Suppressor macrophage (primary cell): ENCODE measurements around the gene PLA2G3.

ENCODE experiments used
- DNase-seq, 4 experiments: peaks; one replicate each; pipeline ENCODE4 v3.0.0-alpha.2; 2020 to 2022
- total RNA-seq, 17 experiments: gene quantifications; one replicate each; lab custom pipeline; 2026; ENCODE audit warnings: mixed read lengths in 6 of 17, inconsistent platforms in 3 of 17; lab: John Stamatoyannopoulos, UW

Gene PLA2G3, protein sequence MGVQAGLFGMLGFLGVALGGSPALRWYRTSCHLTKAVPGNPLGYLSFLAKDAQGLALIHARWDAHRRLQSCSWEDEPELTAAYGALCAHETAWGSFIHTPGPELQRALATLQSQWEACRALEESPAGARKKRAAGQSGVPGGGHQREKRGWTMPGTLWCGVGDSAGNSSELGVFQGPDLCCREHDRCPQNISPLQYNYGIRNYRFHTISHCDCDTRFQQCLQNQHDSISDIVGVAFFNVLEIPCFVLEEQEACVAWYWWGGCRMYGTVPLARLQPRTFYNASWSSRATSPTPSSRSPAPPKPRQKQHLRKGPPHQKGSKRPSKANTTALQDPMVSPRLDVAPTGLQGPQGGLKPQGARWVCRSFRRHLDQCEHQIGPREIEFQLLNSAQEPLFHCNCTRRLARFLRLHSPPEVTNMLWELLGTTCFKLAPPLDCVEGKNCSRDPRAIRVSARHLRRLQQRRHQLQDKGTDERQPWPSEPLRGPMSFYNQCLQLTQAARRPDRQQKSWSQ
- total RNA-seq, result 0 to 2.0 (median 0) reads per million in 17 experiments

DNA sequence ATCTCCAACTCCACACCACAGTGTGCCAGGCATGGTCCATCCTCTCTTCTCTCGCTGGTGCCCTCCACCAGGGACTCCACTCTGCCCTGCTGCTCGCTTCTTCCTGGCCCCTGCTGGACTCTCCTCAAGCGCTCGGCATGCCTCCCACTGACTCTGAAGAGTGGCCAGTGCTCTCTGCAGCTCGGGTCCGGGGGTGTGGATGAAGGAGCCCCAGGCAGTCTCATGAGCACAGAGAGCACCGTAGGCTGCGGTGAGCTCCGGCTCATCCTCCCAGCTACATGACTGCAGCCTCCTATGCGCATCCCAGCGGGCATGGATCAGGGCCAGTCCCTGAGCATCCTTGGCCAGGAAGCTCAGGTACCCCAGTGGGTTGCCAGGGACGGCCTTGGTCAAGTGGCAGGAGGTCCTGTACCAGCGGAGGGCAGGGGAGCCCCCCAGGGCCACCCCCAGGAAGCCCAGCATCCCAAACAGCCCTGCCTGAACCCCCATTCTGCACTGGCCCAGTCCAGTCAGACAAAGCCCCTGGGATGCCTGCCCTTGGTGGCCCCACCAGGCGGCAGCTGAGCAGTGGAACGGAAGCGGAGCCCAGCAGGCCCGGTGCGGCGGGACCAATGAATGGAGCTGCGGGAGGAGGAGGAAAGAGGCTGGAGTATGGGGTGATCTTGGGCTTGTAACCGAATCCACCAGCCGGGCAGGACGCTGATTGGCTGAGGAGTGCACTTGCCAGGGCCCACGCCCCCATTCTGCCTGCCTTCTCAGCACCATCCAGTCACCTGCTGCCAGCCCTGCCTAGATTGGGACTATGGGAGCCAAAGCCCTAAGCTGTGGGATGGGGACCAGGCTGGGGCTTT is at the start of gene PLA2G3:
PLA2G3 (minus strand) TSS at position 643 of the 851 bp plus-strand sequence; CDS start at position 489, 154 bp downstream.
- DNase-seq, result no peak

DNA sequence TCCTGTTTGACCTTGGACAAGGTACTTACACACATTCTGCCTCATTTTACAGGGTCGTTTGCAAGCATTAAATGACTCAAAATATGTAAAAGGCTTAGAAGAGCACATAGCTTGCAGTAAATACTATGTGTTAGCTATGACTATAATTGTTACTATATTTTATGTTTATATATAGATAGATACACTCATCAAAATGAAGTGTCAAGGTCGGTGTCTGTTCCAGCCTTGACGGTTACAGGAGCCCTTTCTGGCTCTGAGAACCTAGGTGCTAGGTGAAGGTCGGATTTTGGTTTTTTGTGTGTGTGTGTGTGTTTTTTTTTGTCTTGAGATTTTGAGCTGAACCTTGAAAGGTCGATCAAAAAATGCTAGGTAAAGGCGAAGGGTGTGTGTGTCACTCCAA is 47.3 kb upstream of the PLA2G3 start:
- DNase-seq, result no peak

DNA sequence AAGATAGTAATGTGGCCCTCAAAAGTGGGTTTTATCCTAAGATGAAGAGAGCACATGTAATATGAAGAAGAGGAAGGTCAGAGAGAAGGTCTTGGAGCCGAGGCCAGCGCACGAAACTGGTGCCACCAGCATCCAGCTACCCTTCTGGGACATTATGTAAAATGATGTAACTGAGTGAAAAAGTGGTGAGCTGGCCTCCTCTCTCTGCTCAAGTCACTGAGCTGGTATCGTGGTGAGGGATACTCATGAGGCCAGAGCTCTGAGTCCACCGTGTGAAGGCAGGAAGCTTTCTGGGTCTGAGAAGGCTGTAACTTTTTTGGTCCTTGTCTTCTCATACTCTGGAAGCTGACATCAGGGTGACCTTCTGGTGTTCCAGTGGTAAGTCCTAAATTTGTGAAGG is 44.7 kb upstream of the PLA2G3 start:
- DNase-seq, result no peak

DNA sequence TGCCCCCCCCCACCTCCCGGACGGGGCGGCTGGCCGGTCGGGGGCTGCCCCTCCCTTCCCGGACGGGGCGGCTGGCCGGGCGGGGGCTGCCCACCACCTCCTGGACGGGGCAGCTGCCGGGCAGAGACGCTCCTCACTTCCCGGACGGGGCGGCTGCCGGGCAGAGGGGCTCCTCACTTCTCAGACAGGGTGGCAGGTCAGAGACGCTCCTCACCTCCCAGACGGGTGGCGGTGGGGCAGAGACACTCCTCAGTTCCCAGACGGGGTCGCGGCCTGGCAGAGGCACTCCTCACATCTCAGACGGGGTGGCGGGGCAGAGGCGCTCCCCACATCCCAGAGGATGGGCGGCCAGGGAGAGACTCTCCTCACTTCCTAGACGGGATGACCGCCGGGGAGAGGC is 43.7 kb upstream of the PLA2G3 start:
- DNase-seq, result no peak

DNA sequence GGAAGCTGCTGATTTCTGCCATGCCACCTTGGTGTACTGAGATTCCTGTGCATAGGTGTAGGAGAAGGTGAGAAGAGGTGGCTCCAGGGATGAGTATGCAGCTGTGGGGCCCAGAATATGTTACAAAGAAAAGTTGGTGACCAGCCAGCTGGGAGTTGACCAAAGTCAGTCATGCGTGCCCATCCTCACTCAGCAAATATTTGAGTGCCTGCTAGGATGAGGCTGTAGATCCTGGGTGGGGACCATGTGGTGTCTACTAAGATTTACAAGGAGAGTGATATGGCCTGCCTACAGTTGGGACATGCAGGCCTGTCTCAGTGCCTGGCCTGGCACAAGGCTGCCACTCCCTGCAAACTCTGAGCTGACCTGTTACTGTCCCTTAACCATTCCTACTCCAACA is 39.0 kb upstream of the PLA2G3 start:
- no peak for DNase-seq

DNA sequence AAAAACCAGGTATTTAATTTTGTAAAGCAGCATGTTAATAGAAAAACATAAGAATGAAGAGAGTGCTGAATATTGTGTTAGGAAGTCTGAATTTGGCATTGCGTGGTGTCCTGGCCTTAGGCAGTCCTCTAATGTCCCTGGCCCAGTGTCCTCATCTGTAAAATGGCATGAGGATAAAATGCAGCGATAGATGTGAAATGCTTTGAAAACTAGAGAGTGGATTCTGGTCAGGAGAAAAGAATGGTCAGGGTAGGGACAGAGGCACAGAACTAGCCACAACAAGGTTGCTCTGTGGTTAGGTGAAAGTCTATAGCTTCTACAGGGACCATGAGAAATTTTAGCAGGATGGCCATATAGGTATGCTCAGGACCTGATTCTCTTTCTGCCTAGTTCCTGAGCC is 38.6 kb upstream of the PLA2G3 start:
- DNase-seq, result no peak

DNA sequence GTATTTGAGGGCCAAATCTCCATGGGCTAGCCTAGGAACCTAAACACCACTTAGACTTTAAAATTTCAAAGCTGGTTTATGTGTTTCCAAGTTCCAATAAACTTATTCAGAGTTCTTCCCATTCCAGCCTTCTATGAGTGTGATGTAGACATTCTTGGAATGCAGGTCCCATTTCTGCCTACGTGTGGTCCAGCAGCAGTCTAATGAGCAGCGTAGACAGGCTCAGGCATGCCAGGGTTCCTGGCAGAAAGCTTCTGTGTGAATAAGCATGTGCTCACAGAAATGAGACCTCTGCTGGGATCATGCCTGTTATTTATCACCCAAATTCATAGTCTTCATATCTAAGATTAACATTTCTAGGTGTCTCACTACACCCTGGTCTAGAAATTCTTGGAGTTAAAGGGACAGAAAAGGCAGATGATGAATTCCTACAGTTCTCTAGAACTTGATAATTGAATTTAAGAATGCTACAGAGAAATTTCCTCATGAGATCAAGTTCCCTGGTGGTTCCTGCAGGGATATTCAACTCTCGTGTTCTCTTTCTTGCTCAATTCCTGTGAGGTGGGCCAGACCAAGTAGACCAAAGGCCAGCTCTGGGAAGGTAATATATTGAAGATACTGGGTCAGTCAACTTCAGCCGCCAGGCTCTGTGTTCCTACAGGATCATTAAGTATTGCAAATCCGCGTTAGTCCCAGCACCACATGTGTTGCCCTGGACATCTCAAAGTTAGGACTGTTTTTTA is 37.3 kb upstream of the PLA2G3 start:
- no peak for DNase-seq

DNA sequence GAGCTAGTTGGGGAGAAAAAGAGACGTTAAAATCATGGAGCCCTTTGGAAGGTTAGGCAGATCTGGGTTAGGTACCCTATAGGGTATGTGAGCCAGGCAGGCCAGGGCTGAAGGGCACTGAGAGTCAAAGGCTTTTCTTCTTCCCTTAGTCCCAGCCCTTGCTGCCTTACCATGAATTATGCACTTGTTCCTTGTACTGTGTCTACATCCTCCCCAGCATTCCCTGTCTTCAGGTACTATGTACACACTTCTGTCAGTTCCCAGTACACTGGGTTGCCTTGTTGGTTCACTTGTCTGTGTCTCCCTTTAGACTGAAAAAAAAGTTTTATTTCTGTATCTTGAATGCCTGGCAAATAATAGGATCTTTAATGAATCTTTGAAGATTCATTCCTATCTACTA is 36.6 kb upstream of the PLA2G3 start:
- DNase-seq, result no peak

DNA sequence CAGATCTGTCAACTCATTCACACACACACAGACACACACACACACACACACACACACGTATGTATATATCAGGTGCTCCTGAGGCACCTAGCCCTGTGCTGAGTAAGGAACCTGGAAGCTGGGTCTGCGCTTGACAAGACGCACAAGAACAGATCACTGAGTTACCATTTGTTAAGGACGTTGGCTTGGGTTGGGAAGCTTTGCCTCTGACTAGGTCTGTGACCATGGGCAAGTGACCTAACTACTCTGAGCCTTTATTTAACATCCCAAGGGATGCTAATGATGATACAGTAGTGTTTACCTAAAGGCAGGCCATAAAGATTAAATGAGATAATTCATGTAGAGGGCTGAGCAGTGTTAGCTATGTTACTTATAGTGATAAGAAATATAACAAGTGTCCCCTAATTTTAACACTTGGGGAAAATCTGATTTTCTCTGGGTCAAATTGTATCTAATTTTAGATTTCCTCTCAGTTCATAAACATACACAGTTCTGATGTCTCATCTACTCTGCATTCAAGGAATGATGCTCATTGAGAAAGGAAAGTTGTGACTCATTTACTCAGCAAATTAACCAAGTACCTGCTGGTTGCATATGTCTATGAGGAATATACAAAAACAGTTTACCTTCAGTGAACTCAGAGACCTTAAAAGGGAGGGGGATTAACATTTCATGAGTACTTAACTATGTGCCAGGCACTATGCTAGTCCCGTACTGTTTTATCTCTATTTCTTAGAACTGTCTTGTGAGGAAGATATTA is 33.3 kb upstream of the PLA2G3 start:
- DNase-seq, result no peak

DNA sequence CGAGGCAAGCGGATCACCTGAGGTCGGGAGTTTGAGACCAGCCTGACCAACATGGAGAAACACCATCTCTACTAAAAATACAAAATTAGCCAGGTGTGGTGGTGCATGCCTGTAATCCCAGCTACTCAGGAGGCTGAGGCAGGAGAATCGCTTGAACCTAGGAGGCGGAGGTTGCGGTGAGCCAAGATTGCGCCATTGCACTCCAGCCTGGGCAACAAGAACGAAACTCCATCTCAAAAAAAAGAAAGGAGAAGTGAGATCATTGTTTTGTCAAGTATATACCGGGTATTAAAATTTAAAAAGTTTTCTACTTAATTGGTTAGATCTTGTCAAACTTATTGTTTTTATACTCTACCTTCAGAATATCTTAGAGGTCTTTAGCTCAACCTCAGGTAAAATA is 31.4 kb upstream of the PLA2G3 start:
- DNase-seq, result peak in 2 of 4 experiments; percentile 41 to 43

DNA sequence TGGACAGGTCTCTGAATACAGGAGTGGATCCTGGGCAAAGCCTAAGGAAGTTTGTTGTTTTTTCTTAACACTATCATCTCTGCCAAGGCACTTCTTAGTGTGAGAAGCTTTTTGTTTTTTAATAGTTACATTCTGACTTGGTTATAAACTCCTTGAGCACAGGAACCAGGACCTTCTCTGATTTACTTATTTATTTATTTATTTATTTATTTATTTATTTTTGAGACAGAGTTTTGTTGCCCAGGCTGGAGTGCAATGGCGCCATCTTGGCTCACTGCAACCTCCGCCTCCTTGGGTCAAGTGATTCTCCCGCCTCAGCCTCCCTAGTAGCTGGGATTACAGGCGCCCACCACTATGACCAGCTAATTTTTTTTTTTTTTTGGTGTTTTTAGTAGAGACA is 30.7 kb upstream of the PLA2G3 start:
- DNase-seq, result no peak

DNA sequence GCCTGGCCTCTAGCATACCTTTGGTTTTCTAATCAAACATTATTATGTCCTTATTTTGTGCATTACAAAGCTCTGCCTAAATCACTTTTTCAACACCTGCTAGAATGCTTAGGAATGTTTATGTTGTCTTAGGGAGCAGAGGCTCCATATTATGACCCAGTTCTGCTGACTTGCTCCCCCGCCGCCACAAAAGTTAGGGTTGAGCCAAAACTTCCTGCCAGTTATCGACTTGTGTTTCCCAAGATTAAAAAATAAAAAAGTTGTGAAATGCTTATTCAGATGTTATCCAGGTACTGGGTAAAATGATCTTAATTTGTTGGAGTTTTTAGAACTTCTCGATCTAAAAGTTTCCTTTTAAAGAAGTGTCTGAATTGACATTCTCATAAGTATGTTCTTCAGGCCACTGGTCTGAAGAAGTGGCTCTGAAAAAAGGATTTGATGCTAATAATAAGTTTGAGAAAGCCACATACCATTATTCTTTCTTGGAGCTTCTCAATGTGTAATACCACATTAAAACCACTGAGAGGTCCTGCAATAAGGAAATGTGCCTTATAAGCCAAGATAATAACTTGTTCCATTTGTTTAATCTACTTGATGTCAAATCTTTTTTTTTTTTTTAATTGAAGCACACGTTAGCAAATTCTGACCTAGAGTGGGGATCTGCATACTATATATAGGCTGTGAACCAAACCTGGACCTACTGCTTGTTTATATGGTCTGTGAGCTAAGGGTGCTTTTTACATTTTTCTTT is 21.9 kb upstream of the PLA2G3 start:
- peak in 1 of 4 experiments; percentile 7 for DNase-seq

DNA sequence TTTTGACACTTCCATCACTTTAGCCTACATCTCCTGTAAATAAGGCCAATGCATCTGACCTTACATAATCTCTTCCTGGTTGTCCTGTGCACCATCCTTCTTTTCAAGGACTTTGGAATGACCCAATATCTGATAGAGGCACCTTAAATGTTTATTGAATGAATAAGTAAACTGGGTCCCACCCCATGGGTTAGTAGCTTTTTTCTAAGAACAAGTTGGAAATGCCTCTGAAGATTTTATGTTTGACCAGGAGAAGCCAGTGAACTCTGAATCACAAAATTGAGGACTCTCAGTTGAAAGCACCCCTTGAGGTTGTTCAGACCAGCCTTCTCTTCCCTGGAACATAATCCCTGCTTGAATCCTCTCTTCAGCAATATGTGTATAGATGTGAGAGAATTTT is 21.1 kb upstream of the PLA2G3 start:
- no peak for DNase-seq

DNA sequence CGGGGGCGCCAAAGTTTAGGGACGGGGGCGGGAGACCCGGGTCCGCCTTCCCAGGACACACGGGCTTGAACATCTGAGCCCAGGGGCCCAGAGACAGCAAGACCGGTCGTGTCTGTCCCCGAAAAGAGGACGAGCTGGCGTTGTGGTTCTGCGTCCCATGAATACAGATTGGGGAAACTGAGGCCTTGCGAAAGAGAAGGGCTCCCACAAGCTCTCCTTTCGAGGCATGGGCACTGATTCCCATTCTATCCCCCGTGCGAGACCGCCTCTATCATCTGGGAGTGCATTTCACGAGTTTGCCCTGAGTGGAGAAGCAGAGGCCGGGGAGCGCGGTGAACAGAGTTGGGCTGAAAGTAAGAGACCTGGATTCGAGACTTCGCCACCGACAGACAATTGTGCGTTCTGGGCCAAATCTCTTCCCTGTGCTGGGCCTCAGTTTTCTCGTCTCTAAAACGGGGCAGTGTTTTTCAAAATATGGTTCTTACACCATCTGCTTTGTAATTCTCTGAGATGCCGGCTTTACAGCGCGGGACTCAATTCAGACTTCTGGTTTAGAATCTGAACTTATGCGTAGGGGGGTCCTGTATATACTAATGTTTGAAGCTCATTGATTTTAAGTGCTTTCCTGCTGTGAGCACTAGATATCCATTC is 20.1 kb upstream of the PLA2G3 start:
- DNase-seq, result peak; percentile 20 to 48 (median 38)

DNA sequence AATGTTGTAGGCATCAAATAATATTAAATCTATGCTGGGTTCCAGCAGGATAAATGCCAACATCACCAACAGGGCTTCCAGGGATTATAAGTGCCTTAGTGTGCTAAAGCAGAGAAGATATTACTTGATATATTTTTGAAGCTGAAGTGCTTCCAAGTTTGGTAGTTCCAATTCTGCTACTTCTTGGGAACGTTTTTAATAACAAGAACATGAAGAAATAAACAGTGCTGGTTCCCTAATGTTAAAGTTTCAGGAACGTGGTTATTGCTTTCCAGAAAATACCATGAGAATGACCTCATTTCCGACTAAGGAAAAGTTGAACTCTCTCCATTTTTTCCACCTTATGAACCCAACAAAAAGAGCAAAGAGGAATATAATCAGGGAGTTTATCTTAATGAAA is 15.1 kb upstream of the PLA2G3 start:
- no peak for DNase-seq

DNA sequence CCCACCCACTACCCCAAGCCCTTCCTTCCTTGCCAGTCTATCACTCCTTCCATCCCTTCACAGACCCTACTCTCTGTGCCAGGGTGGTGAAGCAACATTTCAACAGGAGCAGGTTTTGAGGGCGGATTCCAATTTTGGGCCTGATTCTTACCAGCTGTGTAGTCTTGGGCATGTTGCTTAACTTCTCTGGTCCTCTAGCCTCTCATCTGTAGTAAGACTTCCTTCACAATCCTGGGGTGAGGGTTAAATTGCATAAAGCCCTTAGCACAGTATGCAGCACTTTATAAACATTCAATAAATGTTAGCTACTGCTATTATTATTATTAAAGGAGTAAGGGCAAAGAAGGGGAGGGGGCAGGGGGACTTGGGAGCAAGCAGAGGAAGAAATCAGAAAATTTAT is 14.7 kb upstream of the PLA2G3 start:
- no peak for DNase-seq

DNA sequence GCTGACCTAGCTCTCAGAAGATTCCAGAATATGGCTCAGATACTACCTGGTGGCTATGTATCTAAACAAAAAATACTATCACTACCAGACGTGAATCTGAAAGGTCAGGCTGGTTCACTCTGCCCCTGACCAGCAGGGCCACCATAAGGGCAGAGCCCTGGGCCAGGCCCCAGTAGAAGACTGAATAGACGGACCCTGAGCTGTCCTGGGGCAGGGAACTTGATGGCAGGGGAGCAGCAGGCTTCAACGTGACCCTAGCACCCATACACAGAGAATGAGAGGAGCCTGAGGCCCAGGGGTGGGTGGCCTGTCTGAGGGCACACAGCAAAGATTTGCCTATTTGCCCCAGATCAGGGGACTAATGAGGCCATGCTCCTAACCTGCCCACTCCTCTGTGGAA is 13.0 kb upstream of the PLA2G3 start:
- no peak for DNase-seq

DNA sequence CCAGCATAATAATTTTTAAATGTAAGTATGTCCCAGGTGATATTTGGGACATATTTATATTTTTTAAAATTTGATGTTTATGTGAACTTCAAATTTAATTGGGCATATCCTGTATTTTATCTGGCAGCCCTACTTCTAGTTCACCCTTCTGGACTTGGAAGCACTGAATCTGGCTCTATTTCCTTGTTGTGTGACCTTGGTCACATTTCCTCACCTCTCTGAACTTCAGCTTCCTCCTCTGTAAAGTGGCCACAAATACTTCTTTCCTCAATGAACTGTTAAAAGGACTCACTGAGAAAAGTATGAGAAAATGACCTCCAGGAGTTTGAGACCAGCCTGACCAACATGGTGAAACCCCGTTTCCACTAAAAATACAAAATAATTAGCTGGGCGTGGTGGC is 11.6 kb upstream of the PLA2G3 start:
- no peak for DNase-seq

DNA sequence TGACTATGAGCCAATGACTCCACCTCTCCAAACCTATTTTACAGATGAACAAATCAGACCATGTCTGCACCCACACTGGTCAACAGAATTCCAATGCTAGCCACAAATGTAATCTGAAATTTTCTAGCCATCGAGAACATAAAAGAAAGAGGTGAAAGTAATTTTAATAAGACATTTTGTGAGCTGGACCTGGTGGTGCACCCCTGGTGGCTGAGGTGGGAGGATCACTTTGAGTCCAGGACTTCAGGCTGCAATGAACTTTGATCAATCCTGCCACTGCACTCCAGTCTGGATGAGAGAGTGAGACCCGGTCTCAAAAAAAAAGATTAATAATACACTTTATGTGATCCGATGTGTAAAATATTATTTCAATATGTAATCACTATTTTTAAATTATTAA is 10.3 kb upstream of the PLA2G3 start:
- DNase-seq, result no peak

DNA sequence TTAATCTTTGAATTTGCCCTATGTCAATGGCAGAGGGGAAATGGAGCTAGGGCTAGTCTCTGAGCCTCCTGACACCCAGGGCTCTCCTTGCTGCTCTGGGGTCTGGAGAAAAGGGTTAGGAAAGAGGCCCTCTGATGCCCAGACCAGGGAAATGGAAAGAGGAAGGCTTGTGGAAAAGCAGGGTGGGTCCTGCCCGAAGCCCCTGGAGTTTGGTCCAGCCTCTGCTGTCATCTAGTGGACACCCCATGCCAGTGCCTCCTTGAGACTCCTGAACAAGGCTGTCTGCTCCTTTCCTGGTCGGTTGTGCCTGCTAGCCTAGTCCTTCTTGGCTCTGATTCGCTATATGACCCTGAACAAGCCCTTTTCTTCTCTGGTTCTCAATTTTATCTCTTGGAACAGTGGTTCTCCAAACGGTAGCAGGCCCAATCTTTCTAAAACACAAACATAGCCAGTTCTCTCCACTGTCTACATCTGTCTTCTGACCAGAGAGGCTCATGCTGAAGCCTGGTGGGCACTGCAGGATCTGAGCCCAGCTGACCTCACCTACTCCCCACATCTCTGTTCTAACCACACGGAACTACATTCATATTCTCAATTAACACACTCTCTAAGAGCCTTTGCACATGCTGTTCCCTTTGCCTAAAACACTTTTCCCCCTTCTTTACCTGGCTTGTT is 8.8 kb upstream of the PLA2G3 start:
- DNase-seq, result peak; percentile 58 to 75 (median 68)
